H1 (cell line): ENCODE data around the gene COX7B2. TPM values are rescaled to one million over a fixed set of nuclear protein-coding genes. Genes with fewer than 3 reads are reported as not detected.

ENCODE experiments used
- CTCF ChIA-PET: fragments of 300-600 bp; sonication (Branson Sonifier 250); formaldehyde crosslinking; loops from one replicate; lab custom pipeline; 2021; ENCODE audit not compliant: partially characterized antibody; lab: Charles Lee
- POLR2A ChIA-PET: fragments of 300-600 bp; sonication (Branson Sonifier 250); formaldehyde crosslinking; loops from one replicate; lab custom pipeline; 2021; ENCODE audit warnings: inconsistent platforms; ENCODE audit not compliant: partially characterized antibody; lab: Charles Lee
- DNase-seq, 2 experiments: peaks; one replicate each; pipeline versions ENCODE4 v3.0.0 to v3.0.0-alpha.2; 2010 to 2022; ENCODE audit warnings: low spot score in 2 of 2, low read depth in 1 of 2, mixed read lengths in 1 of 2
- FAIRE-seq: peaks from 2 replicates; lab custom pipeline; 2011; peaks lifted over from hg19 to GRCh38; lab: Jason Lieb, UNC
- H2AFZ ChIP-seq: 2 replicates; pipeline ENCODE4 v1.8.1; 2012; ENCODE audit warnings: low read length, inconsistent platforms
- H2AK5ac ChIP-seq: 2 replicates; pipeline ENCODE4 v1.6.1; 2013; ENCODE audit warnings: low read depth, low read length
- H2BK120ac ChIP-seq: replicated peaks from 2 replicates; pipeline ENCODE3; 2013; ENCODE audit warnings: low read depth, low read length, inconsistent platforms
- H2BK12ac ChIP-seq: 2 replicates; pipeline ENCODE4 v1.6.1; 2013; ENCODE audit warnings: low read depth, low read length
- H2BK15ac ChIP-seq: 2 replicates; pipeline ENCODE4 v1.6.1; 2013; ENCODE audit warnings: low read length
- H2BK20ac ChIP-seq: 2 replicates; pipeline ENCODE4 v1.6.1; 2013; ENCODE audit warnings: low read length
- H2BK5ac ChIP-seq: 2 replicates; pipeline ENCODE4 v1.6.1; 2013; ENCODE audit warnings: low read depth, low read length
- H3K14ac ChIP-seq: 2 replicates; pipeline ENCODE4 v1.6.1; 2013; ENCODE audit warnings: inconsistent platforms; ENCODE audit not compliant: insufficient read length
- H3K18ac ChIP-seq: 2 replicates; pipeline ENCODE4 v1.6.1; 2013; ENCODE audit warnings: low read length; ENCODE audit errors: extremely low read depth
- H3K23ac ChIP-seq: 2 replicates; pipeline ENCODE4 v1.6.1; 2013; ENCODE audit warnings: inconsistent platforms; ENCODE audit not compliant: insufficient read length
- H3K23me2 ChIP-seq: 2 replicates; pipeline ENCODE4 v1.6.1; 2013; ENCODE audit warnings: low read depth, low read length
- H3K27ac ChIP-seq: 2 replicates; pipeline ENCODE4 v1.6.1; 2011; ENCODE audit warnings: low read depth, low read length, inconsistent platforms
- H3K27me3 ChIP-seq, 4 experiments: replicated peaks in 1 of 4; 1 replicate in 1 of 4; 2 replicates in 3 of 4; pipeline versions ENCODE4 v1.6.1 to v1.8.1; 2011 to 2013; ENCODE audit warnings: low read length in 3 of 4, mild to moderate bottlenecking in 3 of 4, inconsistent platforms in 2 of 4, mixed read lengths in 2 of 4, moderate library complexity in 1 of 4; ENCODE audit not compliant: control insufficient read depth in 3 of 4, insufficient read depth in 3 of 4; ENCODE audit errors: extremely low read depth in 1 of 4
- H3K36me3 ChIP-seq, 4 experiments: 2 replicates each; pipeline versions ENCODE4 v1.6.1 to v1.8.1; 2011 to 2013; ENCODE audit warnings: mild to moderate bottlenecking in 4 of 4, low read length in 3 of 4, moderate library complexity in 2 of 4, control low read depth in 1 of 4, inconsistent platforms in 1 of 4; ENCODE audit not compliant: insufficient read depth in 4 of 4, control insufficient read depth in 2 of 4
- H3K4ac ChIP-seq: replicated peaks from 2 replicates; pipeline ENCODE3; 2013; ENCODE audit warnings: low read length, low read depth, mixed read lengths, inconsistent platforms; ENCODE audit not compliant: insufficient read length
- H3K4me1 ChIP-seq, 4 experiments: replicated peaks in 1 of 4; 1 replicate in 1 of 4; 2 replicates in 3 of 4; pipeline versions ENCODE4 v1.6.1 to v1.8.1; 2011 to 2013; ENCODE audit warnings: low read length in 3 of 4, inconsistent platforms in 2 of 4, mixed read lengths in 1 of 4; ENCODE audit not compliant: insufficient read depth in 4 of 4, control insufficient read depth in 3 of 4
- H3K4me2 ChIP-seq, 2 experiments: 2 replicates each; pipeline versions ENCODE4 v1.6.1 to v1.8.1; 2011 to 2013; ENCODE audit warnings: low read depth in 2 of 2, low read length in 2 of 2, control low read depth in 1 of 2, inconsistent platforms in 1 of 2, mild to moderate bottlenecking in 1 of 2; ENCODE audit not compliant: insufficient read depth in 1 of 2
- H3K4me3 ChIP-seq, 4 experiments: fragments of 200-600, 300-600 bp in 1 of 4; sonication (generic), shearing (Covaris generic), sonication (Bioruptor Twin) in 1 of 4; 2 replicates each; pipeline versions ENCODE4 v1.5.1 to v1.8.1; 2011 to 2016; ENCODE audit warnings: low read length in 4 of 4, low read depth in 3 of 4, control low read depth in 2 of 4, inconsistent platforms in 2 of 4, mild to moderate bottlenecking in 2 of 4, mixed read lengths in 1 of 4, moderate library complexity in 1 of 4; ENCODE audit not compliant: insufficient read depth in 2 of 4; ENCODE audit errors: extremely low read depth in 1 of 4
- H3K56ac ChIP-seq: replicated peaks from 2 replicates; pipeline ENCODE3; 2013; ENCODE audit warnings: low read depth, mild to moderate bottlenecking, mixed read lengths, low read length, inconsistent platforms; ENCODE audit not compliant: insufficient read length
- H3K79me1 ChIP-seq: 2 replicates; pipeline ENCODE4 v1.6.1; 2013; ENCODE audit warnings: low read depth, low read length, control low read depth
- H3K79me2 ChIP-seq, 2 experiments: 2 replicates each; pipeline versions ENCODE4 v1.6.1 to v1.8.1; 2012 to 2013; ENCODE audit warnings: low read length in 2 of 2, mild to moderate bottlenecking in 2 of 2, inconsistent platforms in 1 of 2; ENCODE audit not compliant: insufficient read depth in 2 of 2, control insufficient read depth in 1 of 2
- H3K9ac ChIP-seq, 4 experiments: replicated peaks in 1 of 4; 1 replicate in 1 of 4; 2 replicates in 3 of 4; pipeline versions ENCODE4 v1.6.1 to v1.8.1; 2011 to 2013; ENCODE audit warnings: low read depth in 3 of 4, low read length in 3 of 4, control low read depth in 2 of 4, mild to moderate bottlenecking in 2 of 4, moderate library complexity in 2 of 4, inconsistent platforms in 1 of 4; ENCODE audit errors: extremely low read depth in 1 of 4
- H3K9me3 ChIP-seq, 2 experiments: 2 replicates each; pipeline versions ENCODE4 v1.6.1 to v1.8.1; 2012 to 2013; ENCODE audit warnings: mild to moderate bottlenecking in 2 of 2, moderate library complexity in 2 of 2, control low read depth in 1 of 2, inconsistent platforms in 1 of 2, low read depth in 1 of 2, low read length in 1 of 2, mixed read lengths in 1 of 2; ENCODE audit not compliant: insufficient read depth in 2 of 2
- H4K20me1 ChIP-seq, 2 experiments: replicated peaks in 1 of 2; 2 replicates each; pipeline versions ENCODE3 to v1.8.1; 2011 to 2013; ENCODE audit warnings: inconsistent platforms in 2 of 2, low read length in 2 of 2, mild to moderate bottlenecking in 1 of 2; ENCODE audit not compliant: insufficient read depth in 2 of 2, control insufficient read depth in 1 of 2
- H4K5ac ChIP-seq: 2 replicates; pipeline ENCODE4 v1.6.1; 2013; ENCODE audit warnings: low read length, low read depth, mixed read lengths, inconsistent platforms; ENCODE audit not compliant: insufficient read length
- H4K8ac ChIP-seq: 2 replicates; pipeline ENCODE4 v1.8.0; 2013; ENCODE audit warnings: mild to moderate bottlenecking, moderate library complexity, low read length, inconsistent platforms; ENCODE audit not compliant: insufficient read depth; ENCODE audit errors: extremely low read depth
- H4K91ac ChIP-seq: replicated peaks from 2 replicates; pipeline ENCODE3; 2013; ENCODE audit warnings: low read length, mixed read lengths, inconsistent platforms; ENCODE audit not compliant: insufficient read length
- ATF2 ChIP-seq: IDR thresholded peaks from 2 replicates; pipeline ENCODE4 v1.6.1; 2012; ENCODE audit warnings: low read length, inconsistent platforms
- CBX8 ChIP-seq: fragments of 300-800, 300-1000 bp; sonication (generic); IDR thresholded peaks from 2 replicates; pipeline ENCODE4 v1.7.1; 2016; ENCODE audit warnings: low read depth, low read length, borderline replicate concordance
- KDM4A ChIP-seq: IDR thresholded peaks from one replicate; pipeline ENCODE4 v1.7.1; 2012; ENCODE audit warnings: low read depth, mild to moderate bottlenecking, moderate library complexity, low read length, inconsistent platforms; ENCODE audit not compliant: severe bottlenecking
- SRF ChIP-seq: IDR thresholded peaks from 2 replicates; pipeline ENCODE4 v1.6.1; 2011; ENCODE audit warnings: mild to moderate bottlenecking, low read depth, low read length, moderate library complexity
- TAF1 ChIP-seq: IDR thresholded peaks from 2 replicates; pipeline ENCODE4 v1.6.1; 2011; ENCODE audit warnings: mild to moderate bottlenecking, low read depth, low read length
- WGBS, 2 experiments: shearing (Covaris generic) in 1 of 2; methylation state at CpG; one replicate each; pipeline versions ENCODE4 v1.1.6 to v1.1.7; 2013 to 2015; ENCODE audit warnings: low lambda C conversion rate in 2 of 2, mixed read lengths in 2 of 2, inconsistent platforms in 1 of 2, low coverage in 1 of 2, missing lambda C conversion rate in 1 of 2; ENCODE audit not compliant: insufficient replicate concordance in 2 of 2, insufficient coverage in 1 of 2, insufficient read length in 1 of 2; ENCODE audit errors: extremely low coverage in 1 of 2, missing lambda C conversion rate in 1 of 2; 5-methylcytosine and 5-hydroxymethylcytosine counted together
- polyA plus RNA-seq, 7 experiments: library from polyadenylated mRNA; depleted of rRNA in 3 of 7; stranded (reverse) in 5 of 7; unstranded in 2 of 7; fragments of >200 nt in 5 of 7; fragments of 200-250 nt in 2 of 7; gene quantifications; 1 replicate in 5 of 7; 2 replicates in 1 of 7; 4 replicates in 1 of 7; pipeline versions ENCODE4 v1.2.1 to v1.2.3, GENCODE V29; 2011 to 2013; ENCODE audit warnings: missing spikeins in 2 of 7, mixed read lengths in 2 of 7
- total RNA-seq: library from RNA; stranded (reverse); fragmentation: NEBNext Ultra II Directional; extraction: Animal tissue kit (Norgen Biotek cat#: 25700); gene quantifications from 2 replicates; pipeline ENCODE4 v1.2.1, GENCODE V29; 2021

COX7B2 gene
- total and polyA plus RNA-seq, 2 of the 8 experiments (the other 6 are each of a cell fraction or from before 2014, with no cell fraction given) = not detected

- 89% methylated on average over 2 of the region's 2 CpGs; no CpG with 5 or more reads in 1 of the 2 experiments for WGBS, 2 experiments
- H3K36me3 ChIP-seq = no peaks in the 10 kb centered on the region
- no peak for TF ChIP-seq CBX8
- no peak for TF ChIP-seq KDM4A
- TF ChIP-seq TAF1 = no peak
- TF ChIP-seq ATF2 = no peak
- TF ChIP-seq SRF = no peak
These were observed 43.4 kb upstream of the COX7B2 start for GRCh38 chr4:46952451-46952850.

More at GRCh38 chr4:46952451-46952850, 43.4 kb upstream of the COX7B2 start:
- Histone ChIP-seq H3K56ac (no peak overlapping the region), H4K5ac (no peak overlapping the region), H2AK5ac (no peak overlapping the region), H3K27ac (no peak overlapping the region), H3K9me3 (no peaks in the 10 kb centered on the region), H3K4me2 (no peak overlapping the region), H3K4ac (no peak overlapping the region), H3K4me3 (no peak overlapping the region), H2BK120ac (no peak overlapping the region), H3K23ac (no peak overlapping the region), H2BK15ac (no peak overlapping the region), H3K79me1 (no peaks in the 10 kb centered on the region), H3K79me2 (no peaks in the 10 kb centered on the region), H3K18ac (no peak overlapping the region), H4K20me1 (no peaks in the 10 kb centered on the region), H2BK5ac (no peak overlapping the region), H3K9ac (no peak overlapping the region), H3K23me2 (no peaks in the 10 kb centered on the region), H3K4me1 (no peaks in the 10 kb centered on the region), H2BK12ac (no peak overlapping the region), H3K14ac (no peak overlapping the region), H2AFZ (no peak overlapping the region), H3K27me3 (no peaks in the 10 kb centered on the region), H2BK20ac (no peak overlapping the region), H4K91ac (no peak overlapping the region), H4K8ac (no peak overlapping the region)
- ChIA-PET CTCF (interaction anchor here (1.9 kb wide), 1 partner anchor 21 kb away, joined by 5 read pairs; no protein-coding TSS in a partner anchor), POLR2A (no interaction called here)
- DNase-seq (no peak), FAIRE-seq (no peak)
